ENCODE results near the gene MC1R.
"Not testable (repeated sequence)": the region's sequence is repeated elsewhere in the genome, so short reads cannot be mapped to it uniquely, and the experiment has no call there.

Gene MC1R

GRCh38 chr16:89914642-89915285, 3.9 kb upstream of the MC1R start:
- not testable (repeated sequence) for DNase-seq

DNA sequence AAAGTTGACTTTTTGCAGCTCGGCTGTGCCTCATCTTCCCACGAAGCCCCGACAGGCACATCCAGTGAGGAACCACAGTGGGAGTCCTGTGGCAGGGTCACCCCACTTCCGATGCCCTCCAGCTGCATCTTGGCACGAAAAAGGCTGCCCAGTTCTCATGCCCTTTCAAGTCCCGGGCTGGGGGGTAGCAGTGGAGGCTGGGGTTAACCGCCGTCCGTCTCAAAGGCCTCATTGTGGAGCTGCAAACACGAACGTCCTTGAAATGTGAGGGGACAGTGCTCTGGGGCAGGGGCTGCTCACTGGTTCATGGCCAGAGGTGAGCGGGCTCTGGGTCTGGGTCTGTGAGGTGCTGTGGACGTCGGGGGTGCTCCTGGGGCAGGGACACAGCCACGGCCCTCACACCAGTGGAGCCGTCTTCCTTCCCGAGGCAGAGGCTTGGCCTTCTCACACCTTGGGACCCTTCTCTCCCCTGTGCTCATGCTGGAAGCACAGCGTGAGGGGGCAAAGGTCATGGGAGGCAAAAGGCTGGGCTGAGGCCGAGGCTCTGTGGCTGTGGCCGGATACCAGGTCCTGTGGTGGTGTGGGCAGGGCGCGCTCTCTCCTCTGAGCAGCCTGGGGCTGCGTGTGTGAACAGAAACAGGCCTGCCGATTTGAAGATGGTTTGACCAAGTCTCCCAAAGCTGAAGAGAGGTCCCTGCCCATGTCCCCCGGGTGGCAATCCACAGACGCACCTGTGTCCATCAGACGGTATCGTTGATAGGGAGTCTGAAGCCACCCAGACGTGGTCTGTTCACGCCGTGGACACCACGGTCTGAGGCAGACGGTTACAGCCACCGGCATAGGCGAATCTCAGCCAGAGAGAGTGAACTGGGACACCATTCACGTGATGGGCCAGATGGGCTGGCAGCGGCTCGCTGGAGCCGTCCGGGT, 3.1 kb upstream of the MC1R start:
- DNase-seq, result no peak

GRCh38 chr16:89917773-89918452, 749 bp upstream of the MC1R start:
- peak; percentile 90 for DNase-seq

- DNase-seq, result no peak
Measured at GRCh38 chr16:89919535-89920406, 1.1 kb downstream of the MC1R start.

DNA sequence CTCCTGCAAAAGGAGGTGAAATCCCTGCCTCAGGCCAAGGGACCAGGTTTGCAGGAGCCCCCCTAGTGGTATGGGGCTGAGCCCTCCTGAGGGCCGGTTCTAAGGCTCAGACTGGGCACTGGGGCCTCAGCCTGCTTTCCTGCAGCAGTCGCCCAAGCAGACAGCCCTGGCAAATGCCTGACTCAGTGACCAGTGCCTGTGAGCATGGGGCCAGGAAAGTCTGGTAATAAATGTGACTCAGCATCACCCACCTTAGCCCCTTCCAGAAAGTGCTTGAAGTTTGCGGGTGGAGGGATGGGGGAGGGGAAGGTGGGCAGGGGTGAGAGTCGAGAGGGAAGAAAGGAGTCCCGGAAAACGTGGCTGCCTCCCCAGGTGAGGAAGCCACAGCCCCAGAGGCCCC, 2.1 kb downstream of the MC1R start:
- no peak for DNase-seq

DNA sequence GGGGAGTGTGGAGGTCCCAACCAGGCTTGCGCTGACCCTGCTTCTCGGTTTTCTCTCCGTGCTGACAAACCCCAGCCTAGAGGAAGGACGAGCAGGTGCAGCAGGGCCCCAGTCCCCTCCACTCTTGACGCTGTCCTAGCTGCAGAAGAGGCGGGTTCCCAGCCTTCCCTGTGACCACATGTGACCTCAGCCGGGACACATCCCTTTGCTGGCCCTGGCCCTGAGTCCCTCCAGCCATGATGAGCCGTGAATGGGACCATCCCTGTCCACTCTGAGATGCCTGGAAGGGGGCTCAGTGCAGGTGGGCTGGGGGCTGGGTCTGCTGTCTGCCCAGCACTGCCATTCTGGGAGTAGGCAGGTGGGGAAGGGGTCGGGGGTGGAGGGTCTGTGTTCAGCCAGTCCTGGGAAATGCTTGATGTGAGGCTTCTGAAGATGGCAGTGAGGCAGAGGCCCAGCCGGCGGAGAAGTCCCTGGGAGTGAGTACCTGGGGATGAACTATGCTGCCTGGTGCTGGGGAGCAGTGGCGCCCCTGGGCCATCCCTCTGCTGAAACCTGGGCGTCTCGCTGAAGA, 2.6 kb downstream of the MC1R start:
- DNase-seq, result peak; percentile 67

DNA sequence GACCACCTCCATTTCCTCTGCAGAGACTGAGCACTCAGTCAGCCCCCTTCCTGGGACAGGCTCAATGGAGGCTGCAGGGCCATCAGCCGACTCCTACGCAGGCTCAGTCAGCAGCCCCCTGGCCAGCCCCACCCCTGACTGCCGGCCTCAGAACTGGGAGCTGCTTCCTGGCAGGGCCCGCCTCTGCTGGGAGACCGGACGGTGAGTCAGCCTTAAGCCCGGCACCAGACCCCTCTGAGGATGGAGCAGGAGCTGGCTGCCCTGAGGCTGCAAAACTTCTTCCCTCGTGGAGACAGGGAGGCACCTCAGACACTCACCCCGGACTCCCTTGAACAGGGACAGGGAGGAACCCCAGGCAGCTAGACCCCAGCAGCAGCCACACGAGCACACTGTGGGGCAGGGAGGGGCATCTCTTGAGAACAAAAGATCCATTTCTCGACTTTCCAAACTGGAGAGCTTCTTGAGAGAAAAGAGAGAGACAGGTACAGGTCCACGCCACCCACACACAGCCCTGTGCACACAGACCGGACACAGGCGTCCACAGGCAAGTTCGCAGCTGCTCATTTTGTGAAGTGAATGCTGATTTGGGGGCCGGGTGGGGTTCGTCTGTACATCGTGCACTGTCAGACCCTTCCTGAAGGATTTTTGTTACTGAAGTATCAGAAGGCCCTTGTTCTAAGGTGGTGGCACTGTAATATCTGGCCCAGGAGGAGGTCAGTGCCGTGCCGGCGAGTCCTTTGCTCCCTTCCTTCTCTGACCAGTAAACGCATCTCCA, 3.2 kb downstream of the MC1R start:
- DNase-seq, result peak; percentile 31

GRCh38 chr16:89922477-89922883, 3.8 kb downstream of the MC1R start:
- peak; percentile 47 for DNase-seq

GRCh38 chr16:89922884-89923639, 4.4 kb downstream of the MC1R start, which contains the start of gene TUBB3:
TUBB3 (plus strand) TSS chr16:89923342; CDS start chr16:89923402, 60 bp downstream.
- peak; percentile 74 for DNase-seq

DNA sequence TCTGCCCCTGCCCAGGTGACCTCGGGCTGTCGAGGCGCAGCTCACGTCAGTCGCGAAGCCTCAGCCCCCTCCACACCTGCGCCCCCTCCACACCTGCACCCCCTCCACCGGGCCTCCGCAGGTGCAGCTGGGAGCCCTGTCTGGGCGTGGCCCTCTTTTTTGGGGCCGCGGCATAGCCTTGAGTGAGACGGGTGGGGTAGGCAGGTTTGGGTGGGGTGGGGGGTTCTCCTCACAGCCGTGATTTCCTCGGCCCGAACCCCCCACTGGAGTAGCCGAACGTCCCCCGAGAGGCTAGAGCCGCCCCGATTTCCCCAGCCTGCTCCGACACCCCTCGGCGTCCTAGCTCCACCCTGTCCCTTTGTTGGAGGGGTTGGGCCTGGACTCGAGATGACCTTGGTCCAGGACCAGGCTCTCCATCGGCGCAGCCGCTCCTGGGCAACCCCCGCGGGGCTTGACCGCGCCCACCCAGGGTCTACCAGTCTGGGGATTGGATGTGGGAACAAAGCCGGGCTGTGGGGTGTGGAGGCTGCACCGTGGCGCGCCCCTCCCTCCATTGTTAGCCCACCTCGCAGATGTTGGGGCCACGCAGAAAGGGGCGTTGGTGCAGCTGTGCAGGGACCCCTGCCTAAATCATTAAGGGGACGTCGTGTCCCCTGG, 5.1 kb downstream of the MC1R start:
- DNase-seq, result no peak

DNA sequence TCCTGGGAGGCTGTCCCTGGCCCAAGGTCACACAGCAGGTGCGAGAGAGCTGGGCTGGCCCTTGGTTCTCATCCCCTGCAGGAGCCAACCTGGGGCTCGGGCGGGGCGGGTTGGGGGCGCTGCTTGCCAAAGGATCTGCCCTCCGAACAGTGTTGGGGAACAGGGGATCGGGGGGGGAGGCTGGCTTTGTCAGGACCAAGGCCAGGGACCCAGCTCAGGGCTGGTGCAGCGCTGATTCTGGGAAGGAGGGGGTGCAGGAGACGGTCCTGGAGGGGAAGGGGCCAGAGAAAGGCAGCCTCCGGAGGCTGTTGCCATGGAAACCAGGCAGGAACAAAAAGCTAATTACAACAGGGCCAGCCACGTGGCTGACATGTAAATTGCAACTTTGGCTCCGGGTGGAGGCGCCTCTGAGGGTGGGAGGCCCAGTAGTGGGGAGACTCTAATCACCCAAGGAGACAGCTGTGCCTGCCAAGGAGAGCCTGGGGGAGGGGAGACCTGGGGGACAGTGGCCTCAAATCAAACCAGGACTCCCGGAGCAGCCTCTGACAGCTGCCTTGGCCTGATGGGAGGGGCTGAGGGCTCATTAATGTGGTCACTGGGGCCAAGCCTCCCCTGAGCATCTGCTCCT, 5.7 kb downstream of the MC1R start:
- peak; percentile 19 for DNase-seq

DNA sequence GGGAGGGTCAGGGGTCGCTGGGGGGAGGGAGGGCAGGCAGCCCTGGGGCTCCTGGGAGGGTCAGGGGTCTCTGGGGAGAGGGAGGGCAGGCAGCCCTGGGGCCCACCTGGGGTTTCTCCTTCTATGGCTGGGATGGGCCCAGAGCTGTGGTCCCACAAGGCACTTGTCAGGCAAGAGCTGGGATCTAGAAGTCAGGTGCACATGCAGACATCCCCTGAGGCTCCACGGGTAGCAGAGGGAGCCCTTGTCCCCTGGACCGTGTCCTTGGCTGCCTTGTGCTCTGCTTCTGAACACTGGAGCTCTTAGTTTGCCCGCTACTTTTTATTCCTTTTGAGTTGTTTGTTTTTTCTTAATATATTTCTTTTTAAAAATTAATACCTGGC, 6.3 kb downstream of the MC1R start:
- peak; percentile 27 for DNase-seq

DNA sequence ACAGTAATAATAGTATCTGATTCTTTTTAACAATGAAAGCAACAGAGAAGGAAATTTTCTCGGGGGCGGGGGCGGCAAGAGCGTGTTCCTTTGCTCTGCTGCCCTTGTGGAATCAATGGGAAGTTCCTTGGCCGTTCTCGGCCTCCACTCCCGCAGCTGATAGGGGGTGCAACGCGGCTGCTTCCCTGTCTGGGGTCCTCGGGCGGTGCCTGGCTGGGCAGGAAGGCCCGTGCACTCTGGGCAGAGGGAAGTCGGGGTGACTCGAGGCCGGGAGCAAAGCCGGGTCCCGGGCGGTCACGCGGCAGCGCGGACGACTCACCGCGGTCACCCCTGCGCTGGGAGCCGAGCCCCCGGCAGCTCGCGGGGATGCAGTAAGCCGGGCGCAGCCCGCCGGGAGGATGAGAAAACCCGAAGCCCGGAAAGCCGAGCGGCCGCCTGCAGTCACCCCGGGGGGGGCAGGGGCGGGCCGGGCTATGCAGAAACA, 7.0 kb downstream of the MC1R start:
- DNase-seq, result no peak

DNA sequence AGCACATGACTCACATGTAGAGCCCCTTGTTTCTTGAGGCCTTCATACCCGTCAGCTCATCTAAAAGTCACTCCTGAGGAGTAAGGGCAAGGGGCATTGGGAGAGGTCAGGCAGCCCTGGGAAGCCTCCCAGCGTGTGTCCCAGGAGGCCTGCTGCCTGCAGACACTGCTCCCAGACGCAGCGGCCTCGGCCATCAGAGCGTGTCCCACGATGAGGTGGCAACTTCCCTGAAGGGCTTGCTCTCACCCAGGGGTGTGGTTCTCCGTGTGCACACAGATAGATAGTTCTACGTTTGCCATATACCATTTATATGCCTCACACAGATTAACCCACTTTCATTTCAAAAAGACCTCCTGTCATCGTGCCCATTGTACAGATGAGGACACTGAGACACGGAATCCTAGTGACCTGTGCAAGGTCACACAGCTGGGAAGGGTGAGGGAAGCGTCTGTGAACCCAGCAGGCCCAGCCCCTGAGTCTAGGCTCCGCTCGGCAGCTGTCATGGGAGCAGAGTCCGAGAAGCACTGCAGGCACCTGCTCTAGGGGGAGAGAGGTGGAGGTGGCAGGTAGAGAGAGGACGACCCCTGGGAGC, 12.7 kb downstream of the MC1R start:
- DNase-seq, result no peak

GRCh38 chr16:89931964-89932363, 13.3 kb downstream of the MC1R start:
- DNase-seq, result no peak

- not testable (repeated sequence) for DNase-seq
Measured at GRCh38 chr16:89934019-89934418, 15.4 kb downstream of the MC1R start.

DNA sequence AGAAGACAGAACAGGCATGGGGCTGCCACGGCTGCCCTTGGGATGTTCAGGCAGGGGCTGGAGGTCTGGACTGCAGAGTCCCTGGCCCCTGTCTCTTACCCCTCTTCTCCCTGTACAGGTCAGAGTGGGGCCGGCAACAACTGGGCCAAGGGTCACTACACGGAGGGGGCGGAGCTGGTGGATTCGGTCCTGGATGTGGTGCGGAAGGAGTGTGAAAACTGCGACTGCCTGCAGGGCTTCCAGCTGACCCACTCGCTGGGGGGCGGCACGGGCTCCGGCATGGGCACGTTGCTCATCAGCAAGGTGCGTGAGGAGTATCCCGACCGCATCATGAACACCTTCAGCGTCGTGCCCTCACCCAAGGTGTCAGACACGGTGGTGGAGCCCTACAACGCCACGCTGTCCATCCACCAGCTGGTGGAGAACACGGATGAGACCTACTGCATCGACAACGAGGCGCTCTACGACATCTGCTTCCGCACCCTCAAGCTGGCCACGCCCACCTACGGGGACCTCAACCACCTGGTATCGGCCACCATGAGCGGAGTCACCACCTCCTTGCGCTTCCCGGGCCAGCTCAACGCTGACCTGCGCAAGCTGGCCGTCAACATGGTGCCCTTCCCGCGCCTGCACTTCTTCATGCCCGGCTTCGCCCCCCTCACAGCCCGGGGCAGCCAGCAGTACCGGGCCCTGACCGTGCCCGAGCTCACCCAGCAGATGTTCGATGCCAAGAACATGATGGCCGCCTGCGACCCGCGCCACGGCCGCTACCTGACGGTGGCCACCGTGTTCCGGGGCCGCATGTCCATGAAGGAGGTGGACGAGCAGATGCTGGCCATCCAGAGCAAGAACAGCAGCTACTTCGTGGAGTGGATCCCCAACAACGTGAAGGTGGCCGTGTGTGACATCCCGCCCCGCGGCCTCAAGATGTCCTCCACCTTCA, 16.2 kb downstream of the MC1R start:
- no peak for DNase-seq

GRCh38 chr16:89935620-89936019, 17.0 kb downstream of the MC1R start:
- DNase-seq, result not testable (repeated sequence)

Measured in SHP77 treated with DMSO at 0.1 percent for 48 hours (cell line).